CD1c-positive myeloid dendritic cell (primary cell): ENCODE data around the gene AP2B1.
A peak's percentile ranks its signal among the peaks of the same experiment; 100 is the strongest.

Source experiments
- DNase-seq: peaks from one replicate; pipeline ENCODE4 v3.0.0-alpha.2; 2016; ENCODE audit errors: extremely low spot score

The AP2B1 gene

DNA sequence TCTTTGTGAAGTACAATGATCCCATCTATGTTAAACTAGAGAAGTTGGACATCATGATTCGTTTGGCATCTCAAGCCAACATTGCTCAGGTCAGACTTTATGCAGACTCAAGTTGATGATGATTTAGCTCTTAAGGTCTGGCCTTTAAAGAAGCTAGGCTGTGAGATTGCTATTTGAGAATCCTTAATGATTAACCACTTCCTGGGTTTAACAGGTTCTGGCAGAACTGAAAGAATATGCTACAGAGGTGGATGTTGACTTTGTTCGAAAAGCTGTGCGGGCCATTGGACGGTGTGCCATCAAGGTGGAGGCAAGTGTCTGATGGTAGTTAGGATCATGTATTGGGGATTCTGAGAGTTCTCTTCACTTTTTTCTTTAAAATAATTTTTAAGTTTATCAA, 40.3 kb downstream of the AP2B1 start:
- no peak for DNase-seq

DNA sequence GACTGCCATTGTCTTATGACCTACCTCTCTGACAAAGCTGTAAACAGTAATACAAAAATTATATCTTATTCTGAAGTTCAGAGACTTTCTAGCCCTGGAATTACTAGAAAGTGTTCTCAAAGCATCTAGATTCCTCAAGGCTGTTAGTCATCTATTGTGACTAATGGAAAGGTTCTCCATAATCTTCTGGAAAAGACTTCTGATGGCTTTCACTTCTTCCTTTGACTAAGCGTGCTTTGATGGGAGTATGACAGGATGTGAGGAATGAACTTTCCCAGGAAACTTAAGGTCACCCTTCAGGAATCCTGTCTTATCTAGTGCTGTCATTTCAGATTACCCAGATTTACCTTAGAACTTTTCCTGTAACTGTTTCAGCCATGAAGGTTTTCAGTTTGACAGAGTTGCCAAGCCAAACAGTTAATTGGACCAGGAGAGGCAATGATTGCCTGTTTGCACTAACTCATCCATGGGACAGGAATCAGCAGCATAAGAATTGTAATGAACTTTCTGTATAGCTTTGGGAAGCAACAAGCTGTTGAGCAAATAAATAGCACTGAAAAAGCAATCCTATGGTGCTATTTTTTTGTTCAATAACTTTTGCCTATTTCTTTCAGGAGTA, 43.5 kb downstream of the AP2B1 start:
- no peak for DNase-seq

DNA sequence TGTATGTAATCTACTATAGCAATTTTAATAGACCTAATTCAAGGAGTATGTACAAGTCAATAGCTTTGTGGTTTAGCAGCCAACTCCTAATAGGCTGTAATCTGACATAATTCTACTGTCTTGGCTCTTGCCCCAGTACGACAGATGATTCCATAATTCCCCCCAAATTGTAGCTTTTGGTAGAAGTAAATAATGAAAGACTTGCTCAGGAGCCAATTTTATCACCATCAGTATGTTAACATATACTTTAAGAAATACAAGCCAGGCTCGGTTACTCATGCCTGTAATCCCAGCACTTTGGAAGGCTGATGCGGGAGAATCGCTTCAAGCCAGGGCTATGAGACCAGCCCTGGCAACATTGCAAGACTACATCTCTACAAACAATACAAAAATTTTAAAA, 53.9 kb downstream of the AP2B1 start:
- no peak for DNase-seq

DNA sequence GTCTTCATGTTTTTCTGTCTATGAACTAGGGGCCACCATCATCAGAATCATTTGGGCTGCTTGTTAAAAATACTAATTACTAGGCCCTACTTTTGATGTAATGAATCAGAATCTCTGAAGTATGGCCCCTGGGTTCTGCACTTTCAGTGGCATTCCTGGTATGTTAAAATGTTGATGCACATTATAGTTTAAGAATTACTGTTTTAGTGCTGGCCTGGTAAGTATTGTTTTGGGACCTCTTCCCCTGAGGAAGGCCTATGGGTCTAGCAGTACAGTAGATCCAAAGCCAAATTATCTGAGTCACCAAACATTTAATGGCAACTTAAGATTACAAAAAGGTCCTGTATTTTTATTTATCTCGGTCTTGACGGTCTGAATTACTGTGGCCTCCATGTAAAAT, 58.8 kb downstream of the AP2B1 start:
- no peak for DNase-seq

DNA sequence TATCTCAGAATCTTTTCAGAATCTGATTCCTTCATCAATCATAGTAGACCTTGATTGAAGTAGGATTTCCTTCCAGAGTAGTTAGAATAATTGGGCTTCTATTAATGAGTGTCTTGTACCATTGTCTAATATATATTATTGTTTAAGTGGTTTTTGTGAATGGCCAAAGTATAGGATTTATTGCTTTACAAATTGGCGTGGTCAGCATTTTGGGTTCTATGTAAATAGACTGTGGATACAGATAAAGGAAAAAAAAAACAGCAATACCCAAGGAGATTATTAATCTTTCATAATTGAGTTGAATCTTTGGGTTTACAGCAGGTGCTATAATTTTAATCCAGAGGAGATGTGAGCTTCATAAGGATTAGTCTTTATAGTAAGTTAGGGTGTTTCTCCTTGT, 64.3 kb downstream of the AP2B1 start:
- no peak for DNase-seq

DNA sequence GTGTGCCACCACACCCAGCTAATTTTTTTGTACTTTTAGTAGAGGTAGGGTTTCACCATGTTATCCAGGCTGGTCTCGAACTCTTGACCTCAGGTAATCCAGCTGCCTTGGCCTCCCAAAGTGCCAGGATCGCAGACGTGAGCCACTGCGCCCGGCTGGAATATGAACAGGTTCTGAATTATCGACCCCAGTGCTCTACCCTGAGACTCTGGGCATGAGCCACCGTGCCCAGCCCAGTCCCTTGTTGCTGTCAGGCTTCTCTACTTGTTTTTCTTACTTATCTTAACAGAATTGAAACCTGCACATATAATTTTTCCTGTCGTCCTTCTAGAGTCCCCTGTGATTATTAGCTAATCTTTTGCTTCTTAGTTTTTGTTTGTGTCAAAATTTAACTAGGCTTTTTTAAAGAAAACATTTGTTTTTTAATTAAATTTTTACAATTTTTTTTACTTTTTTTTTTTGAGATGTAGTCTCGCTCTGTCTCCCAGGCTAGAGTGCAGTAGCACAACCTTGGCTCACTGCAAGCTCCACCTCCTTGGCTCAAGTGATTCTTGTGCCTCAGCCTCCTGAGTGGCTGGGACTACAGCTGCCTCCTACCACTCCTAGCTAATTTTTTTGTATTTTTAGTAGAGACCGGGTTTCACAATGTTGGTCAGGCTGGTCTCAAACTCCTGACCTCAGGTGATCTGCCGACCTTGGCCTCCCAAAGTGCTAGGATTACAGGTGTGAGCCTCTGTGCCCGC, 66.7 kb downstream of the AP2B1 start:
- no peak for DNase-seq

DNA sequence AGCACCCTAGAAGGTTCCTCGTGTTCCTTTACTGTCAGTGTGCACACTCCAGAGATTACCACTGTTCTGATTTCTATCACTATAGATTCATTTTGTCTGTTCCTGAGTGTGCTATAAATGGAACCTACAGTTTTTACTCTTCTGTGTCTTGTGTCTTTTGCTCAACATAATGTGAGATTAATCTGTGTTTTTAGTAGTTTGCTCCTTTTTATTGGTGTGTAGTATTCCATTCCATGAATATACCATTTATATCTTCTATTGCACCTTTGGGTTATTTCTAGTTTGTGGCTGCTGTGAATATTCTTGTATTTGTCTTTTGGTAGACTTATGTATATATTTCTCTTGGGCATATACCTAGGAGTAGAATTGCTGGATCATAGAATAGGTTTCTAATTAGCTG, 68.2 kb downstream of the AP2B1 start:
- no peak for DNase-seq

DNA sequence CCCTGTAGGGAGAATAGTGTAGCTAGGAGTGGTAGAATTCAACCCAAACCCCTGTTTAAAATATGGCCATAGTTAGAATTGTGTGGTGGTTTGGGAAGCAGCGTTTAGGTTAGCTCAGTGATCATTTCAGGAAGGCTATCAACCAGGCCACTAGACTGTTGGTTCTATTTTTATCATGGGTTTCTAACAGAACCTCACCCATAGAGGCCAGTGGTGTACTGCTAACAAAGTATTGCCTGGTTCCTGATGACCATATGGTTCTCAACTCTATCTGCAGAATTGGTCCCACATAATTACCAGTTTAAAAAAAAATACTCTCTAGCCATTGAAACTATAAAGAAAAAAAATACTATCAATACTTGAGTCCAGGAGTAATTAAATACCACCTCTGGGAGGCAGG, 73.8 kb downstream of the AP2B1 start:
- DNase-seq, result no peak

DNA sequence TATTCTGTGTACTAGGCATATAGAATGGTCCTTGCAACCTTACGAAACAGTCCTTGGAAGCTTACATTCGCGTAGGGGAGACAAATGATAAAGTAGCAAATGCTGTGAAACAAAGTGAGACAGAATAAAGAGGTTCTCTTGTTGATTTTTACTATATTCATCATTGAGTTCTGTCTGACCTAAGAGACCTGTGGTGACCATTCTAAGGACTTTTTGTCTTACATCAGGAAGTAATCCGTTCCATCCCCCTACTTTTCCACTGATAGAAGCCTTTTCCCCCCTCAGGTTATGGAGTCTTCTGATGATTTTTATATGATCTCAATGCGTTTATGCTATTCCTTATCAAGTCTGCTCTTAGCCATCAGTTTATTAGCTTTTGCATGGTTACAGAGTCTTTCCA, 77.6 kb downstream of the AP2B1 start:
- no peak for DNase-seq

DNA sequence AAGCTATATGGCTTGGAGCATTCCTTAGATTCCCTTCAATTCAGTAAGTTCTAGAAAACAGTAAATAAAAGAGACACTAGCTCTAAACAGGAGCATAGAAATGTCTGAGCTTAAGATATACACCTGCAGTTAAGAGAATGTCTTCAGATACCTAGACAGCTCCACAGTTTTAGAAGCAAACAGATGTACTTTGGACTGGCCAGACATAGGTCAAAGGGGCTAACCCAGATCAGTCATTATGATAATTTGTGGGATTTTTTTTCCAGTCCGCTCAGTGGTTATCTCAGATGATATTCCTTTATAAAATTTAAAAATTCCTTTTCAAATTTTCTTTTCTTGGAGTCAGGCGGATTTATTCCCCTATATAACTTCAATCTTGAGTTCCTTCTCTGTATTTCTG, 78.5 kb downstream of the AP2B1 start:
- DNase-seq, result no peak

DNA sequence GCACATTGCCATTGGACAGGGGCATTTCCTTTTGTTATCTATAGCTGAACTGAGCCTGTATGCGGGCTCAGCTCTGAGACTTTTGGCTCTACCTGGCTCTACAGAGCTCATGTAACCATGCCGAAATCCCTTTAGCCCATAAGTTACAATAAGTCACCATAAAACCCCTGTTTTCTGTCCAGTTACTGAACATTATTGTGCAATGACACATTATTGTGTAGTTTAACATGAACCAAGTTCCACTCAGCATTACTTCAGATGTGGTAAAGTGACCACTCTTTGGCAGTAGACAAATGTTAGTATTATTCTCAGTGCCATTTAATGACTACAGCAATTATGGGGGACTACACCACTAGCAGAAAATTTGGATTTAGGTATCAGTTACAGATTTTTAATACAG, 78.9 kb downstream of the AP2B1 start:
- DNase-seq, result no peak

DNA sequence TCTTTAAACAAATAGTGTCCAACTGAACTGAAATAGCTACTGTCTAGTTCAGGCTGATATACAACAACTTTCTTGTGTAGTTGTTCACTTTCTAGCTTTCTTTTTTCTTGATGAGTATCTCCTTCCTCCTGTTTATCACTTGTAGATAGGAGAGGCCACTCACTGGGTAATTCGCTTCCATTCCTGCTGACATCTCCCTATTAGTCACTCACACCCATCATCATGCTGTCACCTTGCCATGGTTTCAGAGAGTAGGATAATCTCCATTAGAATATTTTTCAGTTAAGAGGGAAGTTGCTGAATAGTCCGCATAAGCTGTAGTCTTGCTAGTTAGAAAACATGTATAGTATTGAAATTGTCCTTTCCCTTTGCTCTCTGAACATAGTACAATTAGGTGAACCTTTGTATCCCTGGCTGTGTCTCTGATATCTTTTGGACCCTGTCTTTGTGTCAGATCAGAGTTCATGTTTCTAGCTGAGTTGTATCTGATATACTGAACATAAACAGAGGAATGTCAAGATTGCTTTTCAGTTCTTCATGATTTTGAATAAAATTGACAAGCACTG, 79.9 kb downstream of the AP2B1 start:
- no peak for DNase-seq

DNA sequence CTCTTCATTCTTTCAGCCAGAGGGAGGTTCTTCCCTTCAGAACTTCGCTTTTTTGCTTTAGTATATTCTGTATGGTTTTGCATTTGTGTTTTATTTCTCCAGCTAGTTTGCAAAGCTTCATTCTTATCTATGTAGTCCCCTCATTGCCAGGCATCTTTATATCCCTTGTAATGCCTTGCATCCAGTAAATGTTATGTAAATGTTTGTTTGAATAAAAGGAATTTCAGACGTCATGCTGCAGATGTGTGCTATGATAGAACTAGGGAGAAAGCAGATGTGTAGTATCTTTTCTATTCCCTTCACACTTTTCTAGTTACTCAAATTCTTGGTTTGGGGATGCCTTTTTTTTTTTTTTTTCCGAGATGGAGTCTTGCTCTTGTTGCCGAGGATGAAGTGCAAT, 81.7 kb downstream of the AP2B1 start:
- DNase-seq, result no peak

DNA sequence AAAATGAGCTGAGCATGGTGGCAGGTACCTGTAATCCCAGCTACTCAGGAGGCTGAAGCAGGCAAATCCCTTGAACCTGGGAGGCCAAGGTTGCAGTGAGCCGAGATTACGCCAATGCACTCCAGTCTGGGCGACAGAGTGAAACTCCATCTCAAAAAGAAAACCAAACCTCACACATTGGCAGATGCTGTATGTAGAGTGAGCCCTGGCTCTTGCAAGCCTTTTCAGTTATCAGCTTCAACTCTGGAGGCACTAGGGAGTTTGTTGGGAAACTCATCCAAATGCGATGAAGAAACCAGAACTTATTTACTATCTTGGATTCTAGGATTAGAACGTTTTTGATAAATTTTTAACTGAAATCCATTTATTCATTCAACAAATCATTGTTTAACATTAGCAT, 87.4 kb downstream of the AP2B1 start:
- no peak for DNase-seq

DNA sequence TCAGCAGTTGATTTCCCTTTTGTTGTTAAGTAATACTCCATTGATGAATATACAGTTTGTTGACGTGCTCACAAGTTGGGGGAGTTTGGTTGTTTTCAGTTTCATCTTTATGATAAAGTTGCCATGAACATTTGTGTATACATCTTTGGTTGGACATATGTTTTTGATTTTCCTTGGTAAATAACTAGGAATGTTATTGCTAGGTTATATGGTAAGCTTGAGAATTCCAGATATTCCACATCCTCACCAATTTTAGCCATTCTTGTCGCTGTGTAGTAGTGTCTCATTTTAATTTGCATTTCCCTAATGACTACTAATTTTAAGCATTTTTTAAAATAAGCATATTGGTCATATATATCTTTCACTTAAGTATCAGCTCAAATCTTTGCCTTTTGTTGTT, 89.3 kb downstream of the AP2B1 start:
- DNase-seq, result no peak

DNA sequence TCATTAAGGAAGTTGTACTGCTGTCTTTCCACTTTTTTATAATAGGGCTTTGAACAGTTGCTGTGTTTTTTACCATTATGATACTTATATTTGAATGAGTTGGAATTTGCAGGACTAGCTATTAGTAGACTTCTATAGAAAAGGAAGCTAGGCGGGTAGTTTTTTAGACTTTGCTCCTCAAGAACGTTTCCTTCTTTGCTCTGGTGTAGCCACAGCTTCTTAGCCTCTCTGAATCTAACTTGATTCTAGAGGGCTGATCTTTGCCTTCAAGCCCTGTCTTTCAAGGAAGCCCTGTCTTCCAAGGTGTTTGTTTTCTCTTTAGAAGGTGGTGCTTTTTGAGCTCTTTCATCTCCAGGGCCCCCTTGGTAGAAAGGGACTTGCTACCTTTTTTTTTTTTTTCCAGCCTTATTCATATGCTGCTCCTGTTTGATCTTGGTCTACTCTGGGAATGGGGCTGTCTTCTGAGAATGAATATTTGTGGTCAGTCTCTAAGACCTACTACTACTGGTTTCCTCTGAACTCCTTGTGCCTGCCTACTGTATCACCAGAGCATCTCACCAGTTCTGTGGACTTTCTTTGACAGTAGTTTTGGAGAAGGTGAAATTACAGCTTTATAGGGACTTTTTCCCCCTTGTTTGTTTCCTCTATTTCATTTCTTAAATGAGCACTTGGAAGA, 92.0 kb downstream of the AP2B1 start:
- DNase-seq, result no peak

DNA sequence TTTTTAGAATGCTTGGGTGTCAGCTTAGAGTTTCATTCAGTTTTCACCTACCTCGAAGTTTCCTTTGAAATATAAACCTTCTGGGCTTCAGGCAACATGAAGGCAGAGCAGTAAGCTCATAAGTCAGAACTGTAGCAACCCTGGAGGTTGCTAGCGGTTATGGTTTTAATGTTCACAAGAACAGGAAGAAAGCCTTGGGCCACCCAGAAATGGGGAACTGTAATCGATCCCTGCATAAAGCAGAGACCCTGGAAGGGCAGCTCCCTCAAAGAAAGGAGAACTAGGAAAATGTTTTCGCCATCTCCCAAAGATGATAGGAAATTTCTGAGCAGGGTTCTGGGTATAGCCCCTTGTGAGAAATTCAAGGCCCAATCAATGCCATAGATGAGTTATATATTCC, 96.5 kb downstream of the AP2B1 start:
- DNase-seq, result peak; percentile 76

DNA sequence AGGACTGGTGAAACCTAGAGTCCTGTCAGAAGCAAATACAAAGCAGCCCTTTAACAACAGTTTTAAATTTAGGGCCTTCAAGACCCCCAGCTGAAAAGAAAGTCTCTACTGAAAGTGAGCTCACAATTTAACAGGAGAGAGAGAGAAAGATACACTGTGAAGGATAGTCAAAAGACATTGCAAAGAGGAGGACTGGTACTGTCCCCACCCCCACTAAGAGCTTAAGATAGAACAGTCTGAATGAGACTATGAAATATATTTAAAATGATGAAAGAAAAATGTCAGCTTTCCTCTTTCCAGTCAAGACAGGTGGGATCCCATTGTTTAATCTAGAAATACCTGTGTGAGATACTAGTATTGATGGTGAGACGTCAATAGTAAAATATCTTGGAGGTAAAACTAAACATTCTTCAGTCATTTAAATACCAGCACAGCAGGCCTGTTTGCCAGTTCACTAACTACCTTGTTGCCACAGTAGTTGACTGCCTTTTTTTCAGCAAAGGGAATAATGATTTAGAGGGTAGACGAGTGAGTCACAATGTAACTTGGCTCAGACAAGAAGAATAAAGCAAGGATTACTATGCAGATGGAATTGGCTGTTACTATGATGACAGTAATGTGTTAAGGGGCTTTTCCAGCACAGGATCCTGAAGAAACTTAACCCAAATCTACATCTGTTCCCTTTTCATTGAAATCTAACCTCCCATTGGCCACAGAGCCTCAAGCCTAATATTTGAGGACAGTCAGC, 97.1 kb downstream of the AP2B1 start:
- no peak for DNase-seq

DNA sequence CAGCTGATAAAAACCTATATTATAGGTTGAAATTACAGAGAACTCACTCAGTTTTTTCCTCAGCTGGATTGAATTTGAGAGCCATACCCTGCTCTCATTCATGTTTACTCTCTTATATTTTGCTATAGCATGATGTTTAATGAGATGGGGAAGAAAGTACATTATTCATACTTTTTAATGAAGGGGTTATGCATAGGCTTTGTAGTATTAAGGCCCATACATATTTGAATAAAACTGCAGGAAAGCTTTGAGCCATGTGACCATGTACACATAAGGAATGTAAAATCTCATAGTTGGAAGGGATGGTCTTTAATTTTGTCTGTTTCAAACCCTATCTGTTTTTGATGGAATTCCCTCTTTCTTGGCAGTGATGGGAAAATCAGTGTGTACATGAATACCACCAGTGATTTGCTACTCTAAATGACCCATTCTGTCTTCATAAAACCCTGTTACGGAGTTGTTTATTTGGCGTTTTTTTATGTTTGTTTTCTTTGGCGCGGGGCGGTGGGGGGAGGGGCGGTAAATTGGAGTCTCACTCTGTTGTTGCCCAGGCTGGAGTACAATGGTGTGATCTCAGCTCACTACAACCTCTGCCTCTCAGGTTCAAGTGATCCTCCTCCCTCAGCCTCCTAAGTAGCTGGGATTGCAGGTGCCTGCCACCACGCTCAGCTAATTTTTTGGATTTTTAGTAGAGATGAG, 105.5 kb downstream of the AP2B1 start:
- DNase-seq, result no peak

DNA sequence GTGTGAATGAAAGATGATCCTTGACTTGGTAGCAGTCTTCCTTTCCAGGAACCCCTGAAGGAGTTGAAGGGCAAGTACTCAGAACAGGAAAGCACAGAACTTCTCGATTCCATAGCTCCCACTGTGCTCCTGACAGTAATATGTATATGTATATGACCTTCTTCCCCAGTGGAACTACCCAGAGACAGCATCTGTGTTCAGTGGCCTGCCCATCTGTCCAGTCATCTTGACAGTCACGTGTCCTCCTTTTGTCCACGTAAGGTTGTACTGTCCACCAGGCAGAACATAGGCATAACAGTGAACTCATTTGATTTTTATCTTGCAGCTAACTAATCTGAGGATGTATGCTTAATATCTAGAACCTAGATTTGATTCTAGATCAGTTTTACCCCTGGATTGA, 106.5 kb downstream of the AP2B1 start:
- DNase-seq, result no peak

DNA sequence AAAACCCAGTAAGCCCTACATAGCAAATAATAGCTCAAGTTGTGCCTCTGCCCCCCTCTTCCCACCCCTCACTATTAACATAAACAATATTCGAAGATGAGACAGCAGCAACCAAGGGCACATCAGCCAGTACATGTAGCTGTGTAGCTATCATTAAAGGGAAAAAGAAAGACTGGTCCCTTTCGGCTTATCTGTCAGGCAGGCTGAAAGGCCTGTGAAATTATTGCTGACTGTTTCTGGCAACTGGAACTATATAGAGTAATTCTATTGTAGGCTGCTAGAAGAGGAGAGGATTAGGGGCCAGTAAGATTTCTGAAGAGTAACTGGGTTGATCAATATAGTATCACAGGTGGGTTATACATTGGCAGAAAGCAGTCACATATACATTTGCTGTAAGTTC, 107.8 kb downstream of the AP2B1 start:
- no peak for DNase-seq

DNA sequence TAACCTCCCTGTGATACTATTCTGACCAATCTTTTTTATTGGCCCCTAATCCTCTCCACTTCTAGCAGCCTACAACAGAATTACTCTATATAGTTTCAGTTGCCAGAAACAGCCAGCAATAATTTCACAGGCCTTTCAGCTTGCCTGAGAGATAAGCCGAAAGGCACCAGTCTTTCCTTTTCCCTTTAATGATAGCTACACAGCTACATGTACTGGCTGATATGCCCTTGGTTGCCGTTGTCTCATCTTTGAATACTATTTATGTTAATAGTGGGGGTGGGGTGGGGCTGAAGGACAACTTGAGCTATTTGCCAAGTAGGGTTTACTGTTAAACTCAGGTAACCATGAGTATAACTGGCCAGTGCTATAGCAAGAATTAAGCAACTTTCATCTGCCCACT, 108.5 kb downstream of the AP2B1 start:
- no peak for DNase-seq
